Measurements from ENCODE around the gene ZFPL1. TPM values are rescaled to one million over a fixed set of nuclear protein-coding genes. Genes with fewer than 3 reads are reported as not detected.

Gene ZFPL1
- total RNA-seq, 2 donors from 2014 or later: 35.7 to 46.6 TPM

- Histone ChIP-seq H3K9me3 (ENCODE audit: control insufficient read depth, low read length) (no peaks in the 10 kb centered on the region), H3K27me3 (ENCODE audit: control insufficient read depth, insufficient read depth, low read length, poor library complexity, severe bottlenecking) (no peaks in the 10 kb centered on the region), H3K36me3 (ENCODE audit: control insufficient read depth, insufficient read depth, low read length) (peaks cover 28% of the 10 kb centered on the region), H3K27ac (ENCODE audit: low read depth, low read length) (peak within 1 kb of the TSS; percentile 84), H3K4me1 (ENCODE audit: control insufficient read depth, insufficient read depth, low read length) (peaks cover 8% of the 10 kb centered on the region), H3K9ac (ENCODE audit: extremely low read depth, low read length, poor library complexity, severe bottlenecking) (peak within 1 kb of the TSS; percentile 60), H3K4me3 (ENCODE audit: low read length) (peak within 1 kb of the TSS; percentile 87)
- Mint-ChIP-seq H3K36me3 (ENCODE audit: low read depth) (peaks cover 5% of the 10 kb centered on the region), H3K4me1 (peaks cover 6% of the 10 kb centered on the region), H3K4me3 (peak within 1 kb of the TSS; percentile 89), H3K9me3 (no peaks in the 10 kb centered on the region), H3K27me3 (ENCODE audit: insufficient read depth) (no peaks in the 10 kb centered on the region), H3K27ac (peak within 1 kb of the TSS; percentile 92)
- no peak for TF ChIP-seq CTCF (conservative IDR thresholded peaks at IDR 0.05)
- DNase-seq: peak; percentile 98
- 0 to 1% methylated on average over 15 to 64 of the region's 64 CpGs for WGBS, 2 experiments (ENCODE audit: insufficient coverage in 1 of 2, insufficient read length in 1 of 2)
Observed at GRCh38 chr11:65111744-65112545, 27.9 kb downstream of the ZFPL1 start, which contains the start of gene TM7SF2. Gene TM7SF2, plus strand, starts transcription at chr11:65111872. Its CDS starts 144 bp downstream, at chr11:65112016.

GRCh38 chr11:65112546-65113360, 28.7 kb downstream of the ZFPL1 start:
- Histone ChIP-seq H3K9ac (ENCODE audit: extremely low read depth, low read length, poor library complexity, severe bottlenecking) (peak overlapping the region; percentile 60), H3K27ac (ENCODE audit: low read depth, low read length) (no peak overlapping the region), H3K27me3 (ENCODE audit: control insufficient read depth, insufficient read depth, low read length, poor library complexity, severe bottlenecking) (no peaks in the 10 kb centered on the region), H3K36me3 (ENCODE audit: control insufficient read depth, insufficient read depth, low read length) (peaks cover 28% of the 10 kb centered on the region), H3K4me1 (ENCODE audit: control insufficient read depth, insufficient read depth, low read length) (peaks cover 8% of the 10 kb centered on the region), H3K9me3 (ENCODE audit: control insufficient read depth, low read length) (no peaks in the 10 kb centered on the region), H3K4me3 (ENCODE audit: low read length) (peak overlapping the region; percentile 87)
- H3K27me3 Mint-ChIP-seq (ENCODE audit: insufficient read depth): no peaks in the 10 kb centered on the region
- peak; percentile 86 for DNase-seq
- WGBS, 2 experiments (ENCODE audit: insufficient coverage in 1 of 2, insufficient read length in 1 of 2): 1 to 3% methylated on average over 19 to 57 of the region's 57 CpGs
- H3K9me3 Mint-ChIP-seq: no peaks in the 10 kb centered on the region
- peak overlapping the region; percentile 89 for H3K4me3 Mint-ChIP-seq
- peaks cover 5% of the 10 kb centered on the region for H3K36me3 Mint-ChIP-seq (ENCODE audit: low read depth)
- peaks cover 6% of the 10 kb centered on the region for H3K4me1 Mint-ChIP-seq
- TF ChIP-seq CTCF (conservative IDR thresholded peaks at IDR 0.05): peak; percentile 95
- H3K27ac Mint-ChIP-seq: peak overlapping the region; percentile 48

- peak overlapping the region; percentile 48 for H3K27ac Mint-ChIP-seq
- peaks cover 7% of the 10 kb centered on the region for H3K4me1 Mint-ChIP-seq
- H3K9me3 Mint-ChIP-seq: no peaks in the 10 kb centered on the region
- 76 to 80% methylated on average over 1 to 13 of the region's 14 CpGs for WGBS, 2 experiments (ENCODE audit: insufficient coverage in 1 of 2, insufficient read length in 1 of 2)
- no peak for DNase-seq
- H3K4me3 ChIP-seq (ENCODE audit: low read length): peak overlapping the region; percentile 87
- H3K4me3 Mint-ChIP-seq: peak overlapping the region; percentile 89
- H3K9ac ChIP-seq (ENCODE audit: extremely low read depth, low read length, poor library complexity, severe bottlenecking): no peak overlapping the region
- H3K27me3 ChIP-seq (ENCODE audit: control insufficient read depth, insufficient read depth, low read length, poor library complexity, severe bottlenecking): no peaks in the 10 kb centered on the region
- peaks cover 33% of the 10 kb centered on the region for H3K36me3 ChIP-seq (ENCODE audit: control insufficient read depth, insufficient read depth, low read length)
- peaks cover 8% of the 10 kb centered on the region for H3K36me3 Mint-ChIP-seq (ENCODE audit: low read depth)
- no peaks in the 10 kb centered on the region for H3K27me3 Mint-ChIP-seq (ENCODE audit: insufficient read depth)
- no peak for TF ChIP-seq CTCF (conservative IDR thresholded peaks at IDR 0.05)
- no peak overlapping the region for H3K27ac ChIP-seq (ENCODE audit: low read depth, low read length)
- H3K9me3 ChIP-seq (ENCODE audit: control insufficient read depth, low read length): no peaks in the 10 kb centered on the region
- H3K4me1 ChIP-seq (ENCODE audit: control insufficient read depth, insufficient read depth, low read length): peaks cover 8% of the 10 kb centered on the region
Observed at GRCh38 chr11:65113361-65113756, 29.3 kb downstream of the ZFPL1 start.
